Fibroblast of mammary gland (primary cell): ENCODE data around the gene TAMM41.
"Not testable (repeated sequence)": the region's sequence is repeated elsewhere in the genome, so short reads cannot be mapped to it uniquely, and the experiment has no call there.

Source experiments
- DNase-seq: peaks from one replicate; pipeline ENCODE4 v3.0.0-alpha.2; 2010; ENCODE audit warnings: low read depth
- H3K4me3 ChIP-seq: 2 replicates; pipeline ENCODE4 v1.5.1; 2011; ENCODE audit warnings: low read depth, mild to moderate bottlenecking, low read length, moderate library complexity; ENCODE audit not compliant: control insufficient read depth
- CTCF ChIP-seq: conservative IDR thresholded peaks from 2 replicates; pipeline ENCODE4 v1.5.1; 2011; ENCODE audit warnings: low read depth, low read length, inconsistent platforms; ENCODE audit not compliant: control insufficient read depth, insufficient read depth

Gene TAMM41

DNA sequence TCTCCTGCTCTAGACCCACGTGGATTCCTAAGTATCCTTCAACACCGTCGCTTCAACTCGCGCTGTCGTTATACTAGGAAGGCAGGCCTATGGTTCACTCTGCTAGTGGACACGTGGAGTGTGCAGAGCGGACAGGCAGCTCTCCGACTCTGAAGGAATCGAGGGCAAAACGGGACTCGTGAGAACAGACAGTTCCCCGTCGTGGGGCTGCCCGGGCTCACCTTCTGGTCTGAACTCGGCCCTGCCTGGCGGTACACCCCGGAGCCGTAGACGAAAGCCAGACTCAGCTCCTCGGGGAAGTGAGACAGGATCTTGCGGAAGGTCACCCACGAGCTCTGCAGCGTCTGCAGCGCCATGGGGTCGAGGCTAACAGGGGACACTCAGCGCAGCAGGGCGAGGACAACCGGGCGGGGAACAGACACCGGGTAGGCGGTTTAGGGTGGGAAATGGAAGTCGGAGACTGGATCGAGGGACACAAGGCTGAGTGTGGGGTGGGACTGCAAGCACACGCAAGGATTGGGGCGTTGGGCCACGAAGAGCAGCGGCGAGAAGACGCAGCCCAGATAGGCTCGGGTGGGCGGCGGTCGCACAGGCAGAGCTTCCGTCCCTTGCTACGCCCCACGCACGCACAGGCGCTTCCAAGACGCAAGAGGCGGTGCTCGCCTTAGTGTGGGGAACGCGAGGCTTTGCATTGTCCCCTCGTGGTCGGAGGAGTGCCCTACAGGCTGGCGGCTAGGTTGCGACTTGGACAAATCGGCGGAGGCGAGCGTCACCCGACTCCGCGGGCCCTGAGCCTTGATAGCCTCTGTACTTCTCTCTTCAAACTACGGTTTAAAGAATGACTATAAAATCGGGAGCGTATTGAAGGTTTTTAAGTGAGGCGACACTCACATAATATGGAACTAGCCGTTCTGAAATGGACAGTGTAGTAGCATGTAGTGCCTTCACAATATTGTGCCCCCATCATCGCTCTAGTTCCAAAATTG, at the start of gene TAMM41:
TAMM41 (minus strand) TSS at position 605 of the 986 bp plus-strand sequence; CDS start at position 356, 249 bp downstream.
- peak; percentile 89 for DNase-seq
- TF ChIP-seq CTCF = peak; percentile 61
- H3K4me3 ChIP-seq = peak within 1 kb of the TSS; percentile 98

DNA sequence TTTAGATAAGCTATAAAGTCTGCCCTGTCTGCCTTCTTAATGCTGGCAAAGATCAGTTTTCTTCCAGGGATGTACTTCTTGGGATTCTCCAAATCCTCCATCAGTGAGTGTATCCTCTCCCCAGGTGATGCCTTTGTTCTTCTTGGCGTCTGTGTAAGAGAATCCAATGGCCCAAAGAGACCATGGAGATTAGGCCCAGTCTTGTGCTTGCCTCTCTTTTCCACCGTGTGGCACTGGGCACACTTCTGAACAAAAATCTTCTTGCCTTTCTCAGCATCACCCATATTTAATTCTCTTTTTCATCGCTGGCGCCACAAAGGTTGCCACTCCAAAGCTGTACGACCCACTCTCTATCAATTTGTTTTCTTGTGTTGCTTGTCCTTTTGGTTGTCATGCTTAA, 32.2 kb upstream of the TAMM41 start:
- H3K4me3 ChIP-seq = no peak overlapping the region
- no peak for DNase-seq
- TF ChIP-seq CTCF = no peak

- not testable (repeated sequence) for DNase-seq, H3K4me3 ChIP-seq
These were observed 28.0 kb upstream of the TAMM41 start for GRCh38 chr3:11874707-11875106.

DNA sequence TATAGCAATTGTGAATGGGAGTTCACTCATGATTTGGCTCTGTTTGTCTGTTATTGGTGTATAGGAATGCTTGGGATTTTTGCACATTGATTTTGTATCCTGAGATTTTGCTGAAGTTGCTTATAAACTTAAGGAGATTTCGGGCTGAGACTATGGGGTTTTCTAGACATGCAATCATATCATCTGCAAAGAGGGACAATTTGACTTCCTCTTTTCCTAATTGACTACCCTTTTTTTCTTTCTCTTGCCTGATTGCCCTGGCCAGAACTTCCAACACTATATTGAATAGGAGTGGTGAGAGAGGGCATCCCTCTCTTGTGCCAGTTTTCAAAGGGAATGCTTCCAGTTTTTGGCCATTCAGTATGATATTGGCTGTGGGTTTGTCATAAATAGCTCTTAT, 17.1 kb upstream of the TAMM41 start:
- DNase-seq, H3K4me3 ChIP-seq: not testable (repeated sequence)

DNA sequence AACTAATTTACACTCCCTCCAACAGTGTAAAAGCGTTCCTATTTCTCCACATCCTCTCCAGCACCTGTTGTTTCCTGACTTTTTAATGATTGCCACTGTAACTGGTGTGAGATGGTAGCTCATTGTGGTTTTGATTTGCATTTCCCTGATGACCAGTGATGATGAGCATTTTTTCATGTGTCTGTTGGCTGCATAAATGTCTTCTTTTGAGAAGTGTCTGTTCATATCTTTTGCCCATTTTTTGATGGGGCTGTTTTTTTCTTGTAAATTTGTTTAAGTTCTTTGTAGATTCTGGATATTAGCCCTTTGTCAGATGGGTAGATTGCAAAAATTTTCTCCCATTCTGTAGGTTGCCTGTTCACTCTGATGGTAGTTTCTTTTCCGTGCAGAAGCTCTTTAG, 15.9 kb upstream of the TAMM41 start:
- not testable (repeated sequence) for DNase-seq, H3K4me3 ChIP-seq

DNA sequence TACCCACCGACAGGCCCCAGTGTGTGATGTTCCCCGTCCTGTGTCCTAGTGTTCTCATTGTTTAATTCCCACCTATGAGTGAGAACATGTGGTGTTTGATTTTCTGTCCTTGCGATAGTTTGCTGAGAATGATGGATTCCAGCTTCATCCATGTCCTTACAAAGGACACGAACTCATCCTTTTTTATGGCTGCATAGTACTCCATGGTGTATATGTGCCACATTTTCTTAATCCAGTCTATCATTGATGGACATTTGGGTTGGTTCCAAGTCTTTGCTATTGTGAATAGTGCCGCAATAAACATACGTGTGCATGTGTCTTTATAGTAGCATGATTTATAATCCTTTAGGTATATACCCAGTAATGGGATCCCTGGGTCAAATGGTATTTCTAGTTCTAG, 15.5 kb upstream of the TAMM41 start:
- not testable (repeated sequence) for H3K4me3 ChIP-seq, DNase-seq

DNA sequence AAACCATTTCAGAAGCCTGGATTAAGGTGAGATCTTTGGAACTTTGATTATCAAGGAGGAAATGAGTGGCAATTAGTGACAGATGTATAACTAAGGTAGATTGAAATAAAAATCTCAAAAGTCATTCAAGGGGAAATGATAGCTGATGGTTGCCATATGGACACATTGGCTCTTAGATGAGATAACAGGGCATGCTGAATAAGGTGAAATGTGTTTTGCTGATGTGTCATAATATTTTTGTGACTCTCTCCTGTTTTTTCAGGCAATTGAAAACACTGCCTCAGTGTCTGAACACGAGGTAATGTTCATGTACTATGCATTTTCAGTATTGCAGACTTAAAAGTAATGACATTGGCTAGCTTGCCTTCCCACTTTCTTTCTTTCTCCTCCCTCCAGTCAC, 13.5 kb upstream of the TAMM41 start:
- not testable (repeated sequence) for H3K4me3 ChIP-seq, DNase-seq

DNA sequence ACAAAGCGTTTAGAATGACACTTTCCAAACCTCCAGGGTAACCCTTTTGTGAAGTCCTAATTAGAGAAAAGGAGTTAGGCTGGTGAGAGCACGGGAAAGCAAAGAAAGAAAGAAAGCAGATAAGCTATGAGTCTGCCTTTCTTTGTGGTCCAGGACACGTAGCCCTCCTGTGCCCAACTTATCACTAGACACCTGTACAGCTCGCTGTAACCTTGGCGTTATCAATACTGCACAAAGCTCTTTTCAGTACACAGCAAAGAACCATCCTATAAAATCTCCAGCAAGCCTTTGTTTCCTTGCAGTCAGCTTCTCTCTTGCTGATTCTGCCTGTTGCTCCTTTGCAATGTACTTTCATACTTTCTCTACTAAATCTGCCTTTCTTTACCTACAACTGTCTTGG, 6.8 kb upstream of the TAMM41 start:
- no peak for DNase-seq
- H3K4me3 ChIP-seq = no peak overlapping the region
- TF ChIP-seq CTCF = no peak

DNA sequence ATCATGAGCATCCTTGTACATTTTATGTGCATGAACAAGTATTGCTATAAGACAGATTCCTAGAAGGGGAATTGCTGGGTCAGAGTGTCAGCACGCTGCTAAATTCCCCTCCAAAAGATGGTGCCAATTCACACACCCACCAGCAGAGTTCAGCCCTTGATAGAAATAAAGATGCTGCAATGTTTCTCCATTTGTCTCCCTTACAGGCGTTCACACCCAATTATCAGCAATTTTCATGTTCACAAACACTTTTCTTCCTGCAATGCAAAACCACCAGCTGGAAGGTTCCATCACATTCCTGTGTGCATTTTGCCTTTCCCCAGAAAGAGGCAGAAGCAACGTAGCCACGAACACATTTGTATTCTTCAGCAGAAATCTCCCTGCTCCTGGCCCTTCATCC, 3.3 kb upstream of the TAMM41 start:
- TF ChIP-seq CTCF = no peak
- no peak overlapping the region for H3K4me3 ChIP-seq
- no peak for DNase-seq
